Astrocyte (in vitro differentiated cells and primary cell): ENCODE measurements around the gene GSTCD.
"Not testable (repeated sequence)": the region's sequence is repeated elsewhere in the genome, so short reads cannot be mapped to it uniquely, and the experiment has no call there.

Source experiments
- CTCF ChIP-seq: IDR thresholded peaks from 2 replicates; pipeline ENCODE4 v1.5.1; 2011; ENCODE audit warnings: low read depth, mild to moderate bottlenecking, inconsistent platforms, low read length, moderate library complexity; ENCODE audit not compliant: insufficient read depth
- EZH2 ChIP-seq: IDR thresholded peaks from 2 replicates; pipeline ENCODE4 v1.6.1; 2012; ENCODE audit warnings: mild to moderate bottlenecking, low read length, inconsistent platforms; ENCODE audit not compliant: insufficient read depth

DNA sequence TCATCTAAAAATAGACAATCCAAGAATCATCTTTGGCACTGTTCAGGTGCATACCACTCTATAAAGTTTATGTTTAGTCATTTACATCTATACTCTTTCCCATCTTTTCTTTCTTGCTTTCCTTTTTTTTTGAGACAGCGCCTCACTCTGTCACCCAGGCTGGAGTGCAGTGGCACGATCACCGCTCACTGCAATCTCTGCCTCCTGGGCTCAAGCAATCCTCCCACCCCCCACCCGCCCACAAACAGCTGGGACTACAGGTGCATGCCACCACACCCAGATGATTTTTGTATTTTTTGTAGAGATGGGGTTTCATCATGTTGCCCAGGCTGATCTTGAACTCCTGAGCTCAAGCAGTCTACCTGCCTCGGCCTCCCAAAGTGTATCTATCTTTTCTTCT, 13.8 kb upstream of the GSTCD start:
- TF ChIP-seq CTCF, EZH2: not testable (repeated sequence)
